Activated T-cell treated with anti-CD3 and anti-CD28 coated beads for 24 hours (primary cell): Measurements from ENCODE around the gene AK6.
"Not testable (repeated sequence)": the region's sequence is repeated elsewhere in the genome, so short reads cannot be mapped to it uniquely, and the experiment has no call there.

Experiments used
- DNase-seq: peaks from one replicate; pipeline ENCODE4 v3.0.0-alpha.2; 2020; ENCODE audit warnings: low read depth

The AK6 gene

GRCh38 chr5:69369340-69370121 is at the start of gene AK6, which contains the start of the genes RAD17 and TAF9:
TSS of gene AK6 (minus strand) at chr5:69369520. CDS start at chr5:69369490, 30 bp downstream.
TSS of gene RAD17 (plus strand) at chr5:69369818. CDS start at chr5:69372209, 2,391 bp downstream.
TSS of gene TAF9 (minus strand) at chr5:69369520. CDS start at chr5:69365737, 3,783 bp downstream.
- peak; percentile 89 for DNase-seq

- no peak for DNase-seq
Measured at GRCh38 chr5:69418554-69418953, 49.2 kb upstream of the AK6 start.

GRCh38 chr5:69416699-69417098 is 47.4 kb upstream of the AK6 start:
- DNase-seq = no peak

- DNase-seq = no peak
Measured at GRCh38 chr5:69416180-69416579, 46.9 kb upstream of the AK6 start.

- DNase-seq = no peak
Measured at GRCh38 chr5:69415584-69415958, 46.3 kb upstream of the AK6 start.

GRCh38 chr5:69414885-69415583 is 45.7 kb upstream of the AK6 start, which contains the start of gene MARVELD2:
TSS of gene MARVELD2 (plus strand) at chr5:69415116. CDS start at chr5:69419386, 4,270 bp downstream.
- DNase-seq = peak; percentile 33

GRCh38 chr5:69404659-69405330 is 35.5 kb upstream of the AK6 start:
- no peak for DNase-seq

- no peak for DNase-seq
Measured at GRCh38 chr5:69378376-69378775, 9.1 kb upstream of the AK6 start.

GRCh38 chr5:69374911-69375446 is 5.7 kb upstream of the AK6 start:
- DNase-seq = no peak

GRCh38 chr5:69372394-69372793 is 3.1 kb upstream of the AK6 start:
- no peak for DNase-seq

GRCh38 chr5:69370335-69370734 is 1.0 kb upstream of the AK6 start:
- not testable (repeated sequence) for DNase-seq

- DNase-seq = peak; percentile 7
Measured at GRCh38 chr5:69368458-69369339, 621 bp downstream of the AK6 start.

- no peak for DNase-seq
Measured at GRCh38 chr5:69367697-69368279, 1.5 kb downstream of the AK6 start.

GRCh38 chr5:69364850-69365249 is 4.5 kb downstream of the AK6 start:
- DNase-seq = no peak

GRCh38 chr5:69364414-69364813 is 4.9 kb downstream of the AK6 start:
- DNase-seq = no peak

- DNase-seq = no peak
Measured at GRCh38 chr5:69360442-69360841, 8.9 kb downstream of the AK6 start.

- no peak for DNase-seq
Measured at GRCh38 chr5:69359699-69360098, 9.6 kb downstream of the AK6 start.

- DNase-seq = no peak
Measured at GRCh38 chr5:69350664-69351063, 18.7 kb downstream of the AK6 start.

- DNase-seq = no peak
Measured at GRCh38 chr5:69343083-69343482, 26.2 kb downstream of the AK6 start.

GRCh38 chr5:69341520-69342161 is 27.7 kb downstream of the AK6 start:
- DNase-seq = no peak
